Right lobe of liver (tissue), 6 donors: ENCODE measurements around the gene DHRS9. TPM values are rescaled to one million over a fixed set of nuclear protein-coding genes. Genes with fewer than 3 reads are reported as not detected.

ENCODE experiments used
- ATAC-seq, 4 donors: fragments of 200-7000 bp; cut with Tn5 transposase; one replicate each; pipeline ENCODE4 v1.9.1; 2020; ENCODE audit warnings: mild to moderate bottlenecking in 4 of 4, moderate library complexity in 4 of 4
- DNase-seq, 3 donors: peaks; one replicate each; pipeline ENCODE4 v3.0.0-alpha.2; 2020
- H3K27ac ChIP-seq, 3 donors: fragments of 200-600 bp; one replicate each; pipeline ENCODE4 v1.8.0; 2022
- H3K27me3 ChIP-seq, 2 donors: fragments of 200-600 bp; one replicate each; pipeline ENCODE4 v1.8.0; 2022
- H3K36me3 ChIP-seq, 4 donors: fragments of 200-600 bp; sonication (generic) in 1 of 4; one replicate each; pipeline versions ENCODE4 v1.5.1 to v1.8.0; 2017 to 2022; ENCODE audit warnings: control low read depth in 1 of 4
- H3K4me1 ChIP-seq, 4 donors: fragments of 200-600 bp; sonication (generic) in 1 of 4; one replicate each; pipeline versions ENCODE4 v1.5.1 to v1.8.0; 2017 to 2022; ENCODE audit warnings: control low read depth in 1 of 4
- H3K4me3 ChIP-seq, 3 donors: fragments of 200-600 bp; one replicate each; pipeline ENCODE4 v1.8.0; 2022
- H3K9me3 ChIP-seq, 4 donors: fragments of 200-600 bp; sonication (generic) in 1 of 4; one replicate each; pipeline versions ENCODE4 v1.5.1 to v1.8.0; 2017 to 2022; ENCODE audit warnings: control low read depth in 1 of 4
- POLR2A ChIP-seq: fragments of 450-650 bp; IDR thresholded peaks from one replicate; pipeline ENCODE4 v1.6.1; 2017; ENCODE audit warnings: antibody characterized with exemption, mild to moderate bottlenecking
- WGBS: methylation state at CpG from one replicate; pipeline ENCODE4 v1.1.6; 2018; ENCODE audit warnings: low coverage, low lambda C conversion rate; ENCODE audit not compliant: insufficient coverage; ENCODE audit errors: missing lambda C conversion rate; 5-methylcytosine and 5-hydroxymethylcytosine counted together
- intact Hi-C, 2 donors: fragments of 100-400 bp; cut with DNase I; formaldehyde crosslinking; loops; one replicate each; pipeline versions ENCODE4 v1.11.2 to v1.14.1; 2022
- total RNA-seq, 6 experiments: library from RNA; depleted of rRNA in 2 of 6; stranded (reverse); fragments of >200 nt in 2 of 6; fragmentation: NEBNext Ultra II Directional in 3 of 6; extraction: Animal tissue kit (Norgen Biotek cat#: 25700) in 3 of 6; gene quantifications; one replicate each; pipeline versions ENCODE4 v1.1.0 to v1.2.4, GENCODE V29; 2016 to 2023
- TF ChIP-seq, protein P1 (sequence below), 4 donors: fragments of 200-600 bp in 3 of 4; fragments of 450-650 bp in 1 of 4; IDR thresholded peaks; one replicate each; pipeline versions ENCODE4 v1.5.1 to v1.8.0; 2016 to 2022; ENCODE audit warnings: antibody characterized with exemption in 4 of 4, mild to moderate bottlenecking in 2 of 4
- donor health status: DM: no; HTN: yes; CAD: no.
- donor health status: DM: no; HTN: no; CAD: no.
- donor health status: DM: no; HTN: no; CAD: no.
- donor health status: DM: no; HTN: yes; CAD: no.
- donor health status: DM: no; HTN: yes; CAD: no.

DHRS9 gene
- total RNA-seq, 6 experiments from 2014 or later = 0.29 to 1.2 (median 0.55) TPM

GRCh38 chr2:169141713-169142352 lies 72.5 kb downstream of the DHRS9 start:
- 24% methylated on average over 9 of the region's 10 CpGs for WGBS
- no peak for TF ChIP-seq POLR2A
- TF ChIP-seq, protein P1, sequence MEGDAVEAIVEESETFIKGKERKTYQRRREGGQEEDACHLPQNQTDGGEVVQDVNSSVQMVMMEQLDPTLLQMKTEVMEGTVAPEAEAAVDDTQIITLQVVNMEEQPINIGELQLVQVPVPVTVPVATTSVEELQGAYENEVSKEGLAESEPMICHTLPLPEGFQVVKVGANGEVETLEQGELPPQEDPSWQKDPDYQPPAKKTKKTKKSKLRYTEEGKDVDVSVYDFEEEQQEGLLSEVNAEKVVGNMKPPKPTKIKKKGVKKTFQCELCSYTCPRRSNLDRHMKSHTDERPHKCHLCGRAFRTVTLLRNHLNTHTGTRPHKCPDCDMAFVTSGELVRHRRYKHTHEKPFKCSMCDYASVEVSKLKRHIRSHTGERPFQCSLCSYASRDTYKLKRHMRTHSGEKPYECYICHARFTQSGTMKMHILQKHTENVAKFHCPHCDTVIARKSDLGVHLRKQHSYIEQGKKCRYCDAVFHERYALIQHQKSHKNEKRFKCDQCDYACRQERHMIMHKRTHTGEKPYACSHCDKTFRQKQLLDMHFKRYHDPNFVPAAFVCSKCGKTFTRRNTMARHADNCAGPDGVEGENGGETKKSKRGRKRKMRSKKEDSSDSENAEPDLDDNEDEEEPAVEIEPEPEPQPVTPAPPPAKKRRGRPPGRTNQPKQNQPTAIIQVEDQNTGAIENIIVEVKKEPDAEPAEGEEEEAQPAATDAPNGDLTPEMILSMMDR (IDR thresholded peaks at IDR 0.05) = peak; percentile 69 to 85 (median 76)
- intact Hi-C loops = no loop called here
- H3K4me1 ChIP-seq = no peaks in the 10 kb centered on the region
- H3K9me3 ChIP-seq = no peaks in the 10 kb centered on the region
- DNase-seq = peak in 2 of 3 donors; percentile 30 to 67
- H3K4me3 ChIP-seq = no peak overlapping the region
- peak; percentile 90 to 96 (median 94) for ATAC-seq
- H3K27ac ChIP-seq = no peak overlapping the region
- no peaks in the 10 kb centered on the region for H3K36me3 ChIP-seq
- no peaks in the 10 kb centered on the region for H3K27me3 ChIP-seq

GRCh38 chr2:169143998-169144397 lies 74.6 kb downstream of the DHRS9 start:
- Histone ChIP-seq H3K9me3 (no peaks in the 10 kb centered on the region), H3K4me1 (no peaks in the 10 kb centered on the region), H3K36me3 (no peaks in the 10 kb centered on the region), H3K27ac (no peak overlapping the region), H3K27me3 (no peaks in the 10 kb centered on the region), H3K4me3 (no peak overlapping the region)
- DNase-seq (no peak), ATAC-seq (no peak)
- intact Hi-C loops = no loop called here
- TF ChIP-seq, protein P1 (IDR thresholded peaks at IDR 0.05) = no peak
- TF ChIP-seq POLR2A = no peak
- WGBS = no CpG with 5 or more reads among the region's 3 CpGs

Other genes with a start within 250 kb of the DHRS9 start
- gene SPC25, start 179.1 kb upstream of the DHRS9 start, total RNA-seq = 1 to 10 TPM in 1 of 6 experiments, under 1 TPM in 4, not detected in 1; 0.15 to 1.1 (median 0.67) TPM
- gene G6PC2, start 168.3 kb upstream of the DHRS9 start, total RNA-seq = not detected
- gene ABCB11, start 38.2 kb upstream of the DHRS9 start, total RNA-seq = 100 to 1,000 TPM in 2 of 6 experiments, 10 to 100 TPM in 4; 21.3 to 128 (median 54.8) TPM